Loucy (cell line): ENCODE results near the gene BMP8B.

Source experiments
- H2AFZ ChIP-seq: fragments of 200-600 bp; sonication (generic); 2 replicates; pipeline ENCODE4 v1.6.0; 2016; ENCODE audit warnings: antibody characterized with exemption, mild to moderate bottlenecking, low read length, moderate library complexity
- H3F3A ChIP-seq: fragments of 200-600 bp; 2 replicates; pipeline ENCODE4 v1.6.0; 2016; ENCODE audit warnings: antibody characterized with exemption, low read depth, mild to moderate bottlenecking
- H3K27me3 ChIP-seq: fragments of 200-600 bp; sonication (generic); 2 replicates; pipeline ENCODE4 v1.6.1; 2014; ENCODE audit warnings: low read length, mild to moderate bottlenecking; ENCODE audit not compliant: insufficient read depth, poor library complexity, severe bottlenecking
- H3K36me3 ChIP-seq: fragments of 200-600 bp; sonication (generic); 2 replicates; pipeline ENCODE4 v1.6.1; 2016; ENCODE audit warnings: low read length; ENCODE audit not compliant: insufficient read depth
- H3K4me1 ChIP-seq: fragments of 200-600 bp; sonication (generic); 2 replicates; pipeline ENCODE4 v1.5.1; 2014; ENCODE audit warnings: low read length, mild to moderate bottlenecking; ENCODE audit not compliant: insufficient read depth, poor library complexity, severe bottlenecking
- H3K4me2 ChIP-seq: fragments of 200-600 bp; sonication (generic); 2 replicates; pipeline ENCODE4 v1.6.0; 2014; ENCODE audit warnings: antibody characterized with exemption, low read length, low read depth, mild to moderate bottlenecking; ENCODE audit not compliant: poor library complexity, severe bottlenecking
- H3K4me3 ChIP-seq: fragments of 200-600 bp; sonication (generic); 2 replicates; pipeline ENCODE4 v1.5.1; 2014; ENCODE audit warnings: low read length, mild to moderate bottlenecking, mixed read lengths; ENCODE audit not compliant: poor library complexity, severe bottlenecking
- H3K79me2 ChIP-seq: fragments of 200-600 bp; sonication (generic); 2 replicates; pipeline ENCODE4 v1.6.1; 2014; ENCODE audit warnings: low read length; ENCODE audit not compliant: insufficient read depth
- H3K9ac ChIP-seq: fragments of 200-600 bp; sonication (generic); 2 replicates; pipeline ENCODE4 v1.6.0; 2014; ENCODE audit warnings: mild to moderate bottlenecking, low read depth, low read length, moderate library complexity; ENCODE audit not compliant: poor library complexity, severe bottlenecking
- H3K9me2 ChIP-seq: fragments of 200-600 bp; sonication (generic); replicated peaks from 2 replicates; pipeline ENCODE4 v1.6.1; 2016; ENCODE audit warnings: low read depth, low read length, mixed read lengths
- H3K9me3 ChIP-seq: fragments of 200-600 bp; sonication (generic); 2 replicates; pipeline ENCODE4 v1.6.1; 2014; ENCODE audit warnings: mild to moderate bottlenecking, antibody characterized with exemption, low read length, low read depth; ENCODE audit not compliant: insufficient read depth
- H4K20me1 ChIP-seq: fragments of 200-600 bp; sonication (generic); 2 replicates; pipeline ENCODE4 v1.6.0; 2014; ENCODE audit warnings: antibody characterized with exemption, low read length, mild to moderate bottlenecking; ENCODE audit not compliant: insufficient read depth, poor library complexity, severe bottlenecking
- CTCF ChIP-seq: fragments of 200-600 bp; sonication (generic); conservative IDR thresholded peaks from 2 replicates; pipeline ENCODE4 v1.5.1; 2014; ENCODE audit warnings: mild to moderate bottlenecking, antibody characterized with exemption, low read length
- EZH2phosphoT487 ChIP-seq: fragments of 200-600 bp; IDR thresholded peaks from 2 replicates; pipeline ENCODE4 v1.6.1; 2018; ENCODE audit warnings: antibody characterized with exemption, mild to moderate bottlenecking, moderate library complexity, borderline replicate concordance

BMP8B gene

GRCh38 chr1:39762550-39763540, 25.8 kb downstream of the BMP8B start:
- Histone ChIP-seq H3K9ac (no peak overlapping the region), H3K79me2 (no peaks in the 10 kb centered on the region), H3K4me1 (no peaks in the 10 kb centered on the region), H3K4me2 (no peak overlapping the region), H3K4me3 (no peak overlapping the region), H3F3A (no peaks in the 10 kb centered on the region), H3K27me3 (no peaks in the 10 kb centered on the region), H3K9me3 (no peaks in the 10 kb centered on the region), H3K36me3 (no peaks in the 10 kb centered on the region), H3K9me2 (no peaks in the 10 kb centered on the region), H2AFZ (no peak overlapping the region), H4K20me1 (no peaks in the 10 kb centered on the region)
- TF ChIP-seq EZH2phosphoT487 (no peak), CTCF (no peak)

DNA sequence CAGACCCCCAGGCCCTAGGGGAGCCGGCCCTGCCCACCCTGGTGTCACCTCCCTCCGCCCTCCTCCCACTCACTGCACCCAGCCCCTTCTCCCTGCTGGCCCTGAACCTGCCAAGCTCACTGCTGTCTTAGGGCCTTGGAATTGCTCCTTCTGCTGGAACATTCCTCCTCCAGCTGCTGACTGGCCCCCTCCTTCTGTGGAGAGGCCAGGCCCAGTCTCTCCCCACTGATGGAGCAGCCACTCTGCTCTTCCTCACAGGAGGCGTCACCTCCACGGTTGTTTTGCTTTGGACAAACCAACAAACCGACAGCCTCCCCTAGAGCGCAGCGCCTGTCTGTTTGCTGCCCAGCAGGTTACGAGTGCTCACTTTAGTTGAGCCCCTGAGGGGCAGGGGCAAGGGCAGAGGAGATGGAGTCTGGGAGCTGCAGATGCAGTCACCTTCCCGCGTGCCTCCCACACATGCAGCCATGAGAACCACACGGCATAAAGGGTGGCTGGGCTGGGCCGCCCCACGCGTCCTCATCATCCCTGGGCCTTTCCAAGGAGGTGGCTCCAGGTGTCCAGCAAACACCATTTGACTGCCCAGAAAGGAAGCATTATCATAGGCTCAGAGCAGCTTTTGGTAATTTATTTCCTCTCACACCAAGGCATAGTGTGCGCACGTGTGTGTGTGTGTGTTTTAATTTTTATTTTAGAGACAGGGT, 27.0 kb downstream of the BMP8B start:
- Histone ChIP-seq H4K20me1 (no peaks in the 10 kb centered on the region), H3K9me2 (no peaks in the 10 kb centered on the region), H3K9ac (no peak overlapping the region), H3K36me3 (no peaks in the 10 kb centered on the region), H3K9me3 (no peaks in the 10 kb centered on the region), H3K79me2 (no peaks in the 10 kb centered on the region), H3K27me3 (no peaks in the 10 kb centered on the region), H3K4me1 (no peaks in the 10 kb centered on the region), H3F3A (no peaks in the 10 kb centered on the region), H3K4me2 (no peak overlapping the region), H2AFZ (no peak overlapping the region), H3K4me3 (no peak overlapping the region)
- TF ChIP-seq EZH2phosphoT487, result no peak
- no peak for TF ChIP-seq CTCF

DNA sequence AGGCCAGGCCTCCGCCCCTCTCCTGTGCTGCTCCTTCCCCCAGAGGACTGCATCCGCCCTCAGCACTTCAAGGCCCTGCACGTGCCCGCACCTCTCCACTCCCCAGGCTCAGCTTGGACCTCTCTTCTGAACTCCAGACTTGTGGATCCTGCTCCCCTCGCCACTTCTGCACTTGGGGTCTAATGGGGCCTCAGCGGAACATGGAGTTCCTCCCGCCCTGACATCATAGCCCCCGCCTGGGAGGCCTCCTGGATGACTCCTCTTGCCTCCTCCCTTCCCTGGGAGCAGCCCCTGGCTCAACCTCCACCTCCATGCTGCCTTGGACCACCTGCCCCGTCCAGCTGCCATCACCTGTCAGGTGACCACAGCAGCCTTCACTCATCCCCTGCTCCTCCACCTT, 27.6 kb downstream of the BMP8B start:
- H3K4me3 ChIP-seq, result no peak overlapping the region
- no peaks in the 10 kb centered on the region for H3K9me2 ChIP-seq
- no peaks in the 10 kb centered on the region for H3K27me3 ChIP-seq
- TF ChIP-seq CTCF, result no peak
- TF ChIP-seq EZH2phosphoT487, result no peak
- no peaks in the 10 kb centered on the region for H3K9me3 ChIP-seq
- no peak overlapping the region for H3K4me2 ChIP-seq
- H3K79me2 ChIP-seq, result no peaks in the 10 kb centered on the region
- H3K9ac ChIP-seq, result no peak overlapping the region
- no peaks in the 10 kb centered on the region for H3K36me3 ChIP-seq
- H3F3A ChIP-seq, result no peaks in the 10 kb centered on the region
- H4K20me1 ChIP-seq, result no peaks in the 10 kb centered on the region
- H3K4me1 ChIP-seq, result no peaks in the 10 kb centered on the region
- no peak overlapping the region for H2AFZ ChIP-seq
